Mesenchymal stem cell (in vitro differentiated cells and primary cell): Measurements from ENCODE around the gene C21orf91.
A peak's percentile ranks its signal among the peaks of the same experiment; 100 is the strongest.

Experiments used
- DNase-seq: peaks from one replicate; pipeline ENCODE4 v3.0.0-alpha.2; 2013
- H2AFZ ChIP-seq: one replicate; pipeline ENCODE4 v1.6.1; 2013; ENCODE audit warnings: low read depth, mild to moderate bottlenecking, control low read depth, inconsistent platforms, low read length, moderate library complexity
- H2AK5ac ChIP-seq: 2 replicates; pipeline ENCODE4 v1.6.1; 2013; ENCODE audit warnings: low read length, moderate library complexity, mild to moderate bottlenecking, inconsistent platforms; ENCODE audit not compliant: severe bottlenecking
- H2BK120ac ChIP-seq: one replicate; pipeline ENCODE4 v1.6.1; 2013; ENCODE audit warnings: low read depth, mild to moderate bottlenecking, inconsistent platforms, low read length, moderate library complexity
- H2BK12ac ChIP-seq, 2 experiments: one replicate each; pipeline ENCODE4 v1.6.1; 2013; ENCODE audit warnings: inconsistent platforms in 2 of 2, low read length in 2 of 2, mild to moderate bottlenecking in 2 of 2, moderate library complexity in 2 of 2, control low read depth in 1 of 2
- H2BK15ac ChIP-seq: one replicate; pipeline ENCODE4 v1.6.1; 2013; ENCODE audit warnings: mild to moderate bottlenecking, low read depth, inconsistent platforms; ENCODE audit not compliant: poor library complexity, severe bottlenecking
- H2BK5ac ChIP-seq: 2 replicates; pipeline ENCODE4 v1.6.1; 2013; ENCODE audit warnings: low read depth, mild to moderate bottlenecking, low read length, control low read depth, inconsistent platforms; ENCODE audit not compliant: poor library complexity, severe bottlenecking
- H3K14ac ChIP-seq, 2 experiments: one replicate each; pipeline ENCODE4 v1.6.1; 2013; ENCODE audit warnings: inconsistent platforms in 2 of 2, low read length in 2 of 2, control low read depth in 1 of 2, mild to moderate bottlenecking in 1 of 2, moderate library complexity in 1 of 2
- H3K18ac ChIP-seq, 2 experiments: one replicate each; pipeline ENCODE4 v1.6.1; 2013; ENCODE audit warnings: inconsistent platforms in 2 of 2, low read length in 2 of 2, control low read depth in 1 of 2, low read depth in 1 of 2, mild to moderate bottlenecking in 1 of 2
- H3K23ac ChIP-seq, 2 experiments: one replicate each; pipeline ENCODE4 v1.6.1; 2013; ENCODE audit warnings: inconsistent platforms in 2 of 2, low read length in 2 of 2, mild to moderate bottlenecking in 2 of 2, moderate library complexity in 2 of 2, control low read depth in 1 of 2
- H3K27ac ChIP-seq: 2 replicates; pipeline ENCODE4 v1.5.1; 2013; ENCODE audit warnings: mild to moderate bottlenecking, moderate library complexity, low read length, control low read depth, inconsistent platforms; ENCODE audit not compliant: poor library complexity, severe bottlenecking
- H3K27me3 ChIP-seq, 2 experiments: 2 replicates each; pipeline versions ENCODE4 v1.6.1 to v1.7.0; 2013; ENCODE audit warnings: low read length in 2 of 2, mild to moderate bottlenecking in 2 of 2, moderate library complexity in 2 of 2, control low read depth in 1 of 2, inconsistent platforms in 1 of 2; ENCODE audit not compliant: control insufficient read depth in 1 of 2, insufficient read depth in 1 of 2
- H3K36me3 ChIP-seq, 2 experiments: 2 replicates each; pipeline versions ENCODE4 v1.6.1 to v1.7.0; 2013; ENCODE audit warnings: low read length in 2 of 2, control low read depth in 1 of 2, inconsistent platforms in 1 of 2, low read depth in 1 of 2, mild to moderate bottlenecking in 1 of 2; ENCODE audit not compliant: insufficient read depth in 2 of 2, control insufficient read depth in 1 of 2
- H3K4ac ChIP-seq, 2 experiments: one replicate each; pipeline ENCODE4 v1.6.1; 2013; ENCODE audit warnings: inconsistent platforms in 2 of 2, low read length in 2 of 2, mild to moderate bottlenecking in 2 of 2, moderate library complexity in 2 of 2, control low read depth in 1 of 2, low read depth in 1 of 2
- H3K4me1 ChIP-seq: 2 replicates; pipeline ENCODE4 v1.6.1; 2013; ENCODE audit warnings: low read depth, low read length, control low read depth; ENCODE audit not compliant: control insufficient read depth, insufficient read depth
- H3K4me2 ChIP-seq: 2 replicates; pipeline ENCODE4 v1.6.1; 2013; ENCODE audit warnings: low read length, mild to moderate bottlenecking, inconsistent platforms; ENCODE audit not compliant: poor library complexity, severe bottlenecking
- H3K4me3 ChIP-seq, 2 experiments: 2 replicates each; pipeline versions ENCODE4 v1.5.1 to v1.7.0; 2013; ENCODE audit warnings: low read length in 2 of 2, mild to moderate bottlenecking in 2 of 2, control low read depth in 1 of 2, low read depth in 1 of 2; ENCODE audit not compliant: insufficient read depth in 1 of 2
- H3K79me1 ChIP-seq: replicated peaks from 2 replicates; pipeline ENCODE4 v1.6.1; 2013; ENCODE audit warnings: mild to moderate bottlenecking, control low read depth, low read length, inconsistent platforms; ENCODE audit not compliant: poor library complexity, severe bottlenecking
- H3K9ac ChIP-seq: 2 replicates; pipeline ENCODE4 v1.7.0; 2013; ENCODE audit warnings: mild to moderate bottlenecking, low read length, moderate library complexity
- H3K9me3 ChIP-seq: 2 replicates; pipeline ENCODE4 v1.7.0; 2013; ENCODE audit warnings: mild to moderate bottlenecking, low read length; ENCODE audit not compliant: control insufficient read depth
- H4K8ac ChIP-seq: one replicate; pipeline ENCODE4 v1.6.1; 2013; ENCODE audit warnings: inconsistent platforms, mild to moderate bottlenecking, low read length, moderate library complexity
- H4K91ac ChIP-seq: one replicate; pipeline ENCODE4 v1.6.1; 2013; ENCODE audit warnings: mild to moderate bottlenecking, low read length, inconsistent platforms
- WGBS: methylation state at CpG from one replicate; pipeline ENCODE4 v1.1.7; 2013; ENCODE audit warnings: mixed read lengths; 5-methylcytosine and 5-hydroxymethylcytosine counted together

The C21orf91 gene

DNA sequence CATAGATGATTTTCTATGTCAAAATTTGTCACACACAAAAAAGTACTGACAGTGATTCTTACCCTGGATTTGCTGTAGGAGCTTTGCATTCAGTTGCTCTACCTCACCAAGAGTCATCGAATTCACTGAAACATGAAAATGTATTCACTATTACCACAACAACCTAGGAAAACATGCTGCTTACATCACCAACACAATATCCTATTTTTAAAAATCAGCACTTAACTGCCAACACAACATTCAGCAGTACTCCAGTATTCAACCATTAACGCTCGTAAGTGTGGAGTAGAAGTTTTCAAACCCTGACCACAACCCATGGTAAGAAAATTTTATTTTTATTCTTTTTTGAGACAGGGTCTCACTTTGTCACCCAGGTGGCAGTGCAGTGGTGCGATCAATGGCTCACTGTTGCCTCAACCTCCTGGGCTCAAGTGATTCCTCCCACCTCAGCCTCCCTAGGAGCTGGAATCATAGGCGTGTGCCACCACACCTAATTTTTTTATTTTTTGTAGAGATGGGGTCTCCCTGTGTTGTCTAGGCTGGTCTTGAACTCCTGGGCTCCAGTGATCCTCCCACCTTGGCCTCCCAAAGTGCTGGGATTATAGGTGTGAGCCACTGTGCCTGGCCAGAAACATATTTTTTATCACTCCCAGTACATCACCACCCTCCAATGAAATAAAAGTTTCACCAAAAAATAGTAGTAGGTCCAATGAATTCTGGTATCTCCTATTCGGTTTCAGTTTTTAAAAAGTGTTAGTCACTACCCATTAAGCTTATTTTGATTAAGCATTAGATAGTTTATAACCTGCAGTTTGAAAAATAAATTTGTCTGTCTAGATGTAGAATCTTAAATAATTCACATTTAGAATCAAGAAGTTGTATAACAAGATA is 23.8 kb downstream of the C21orf91 start:
- Histone ChIP-seq H3K9me3 (no peaks in the 10 kb centered on the region), H4K8ac (no peak overlapping the region), H3K14ac (no peak overlapping the region), H3K18ac (no peak overlapping the region), H2BK15ac (no peak overlapping the region), H3K27me3 (no peaks in the 10 kb centered on the region), H2AFZ (no peak overlapping the region), H3K4me2 (no peak overlapping the region), H3K4ac (peak overlapping the region in 1 of 2 experiments; percentile 16), H3K79me1 (peaks cover 14% of the 10 kb centered on the region), H3K4me3 (no peak overlapping the region), H3K27ac (no peak overlapping the region), H3K23ac (no peak overlapping the region), H3K9ac (no peak overlapping the region), H2BK5ac (no peak overlapping the region), H2BK12ac (no peak overlapping the region), H2BK120ac (no peak overlapping the region), H4K91ac (no peak overlapping the region), H2AK5ac (no peak overlapping the region), H3K4me1 (no peaks in the 10 kb centered on the region), H3K36me3 (peaks cover 6 to 45% of the 10 kb centered on the region in 2 experiments)
- 100% methylated on average over 4 of the region's 6 CpGs for WGBS
- no peak for DNase-seq

DNA sequence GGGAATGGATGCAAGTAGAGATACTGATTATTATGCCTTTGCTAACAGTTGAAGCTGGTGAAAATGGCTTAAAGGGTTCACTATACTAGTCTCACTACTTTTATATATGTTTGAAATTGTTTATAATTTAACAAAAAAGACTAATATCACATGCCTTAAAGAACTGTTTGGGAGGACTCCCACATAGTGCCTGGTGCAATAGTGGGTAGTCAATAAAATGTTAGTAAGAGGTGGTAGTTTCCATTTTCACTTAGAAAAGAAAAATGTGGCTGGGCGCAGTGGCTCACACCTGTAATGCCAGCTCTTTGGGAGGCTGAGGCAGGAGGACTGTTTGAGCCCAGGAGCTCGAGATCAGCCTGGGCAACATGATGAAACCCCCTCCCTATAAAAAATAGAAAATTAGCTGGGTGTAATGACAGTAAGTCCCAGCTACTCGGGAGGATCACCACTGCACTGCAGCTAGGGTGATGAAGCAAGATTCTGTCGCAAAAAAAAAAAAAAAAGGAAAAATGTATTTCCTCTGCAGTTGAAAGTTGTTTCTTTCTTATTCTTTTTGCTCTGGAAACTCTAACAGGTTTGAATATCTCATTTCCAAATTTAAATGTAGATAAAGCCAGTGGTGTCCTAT is 24.5 kb downstream of the C21orf91 start:
- no peak overlapping the region for H3K27ac ChIP-seq
- H4K91ac ChIP-seq: no peak overlapping the region
- no peaks in the 10 kb centered on the region for H3K9me3 ChIP-seq
- DNase-seq: no peak
- H2BK12ac ChIP-seq: no peak overlapping the region
- H4K8ac ChIP-seq: no peak overlapping the region
- H3K18ac ChIP-seq: no peak overlapping the region
- H3K79me1 ChIP-seq: peaks cover 14% of the 10 kb centered on the region
- no peaks in the 10 kb centered on the region for H3K4me1 ChIP-seq
- H3K4ac ChIP-seq: no peak overlapping the region
- peak overlapping the region; percentile 5 for H3K4me2 ChIP-seq
- H2BK15ac ChIP-seq: no peak overlapping the region
- H3K27me3 ChIP-seq: no peaks in the 10 kb centered on the region
- H2BK5ac ChIP-seq: no peak overlapping the region
- peak overlapping the region; percentile 87 for H3K9ac ChIP-seq
- no peak overlapping the region for H3K23ac ChIP-seq
- no peak overlapping the region for H2BK120ac ChIP-seq
- H3K4me3 ChIP-seq: peak overlapping the region in 1 of 2 experiments; percentile 67
- no peak overlapping the region for H2AFZ ChIP-seq
- 100% methylated on average over 3 of the region's 4 CpGs for WGBS
- peaks cover 6 to 46% of the 10 kb centered on the region in 2 experiments for H3K36me3 ChIP-seq
- no peak overlapping the region for H3K14ac ChIP-seq
- H2AK5ac ChIP-seq: no peak overlapping the region

DNA sequence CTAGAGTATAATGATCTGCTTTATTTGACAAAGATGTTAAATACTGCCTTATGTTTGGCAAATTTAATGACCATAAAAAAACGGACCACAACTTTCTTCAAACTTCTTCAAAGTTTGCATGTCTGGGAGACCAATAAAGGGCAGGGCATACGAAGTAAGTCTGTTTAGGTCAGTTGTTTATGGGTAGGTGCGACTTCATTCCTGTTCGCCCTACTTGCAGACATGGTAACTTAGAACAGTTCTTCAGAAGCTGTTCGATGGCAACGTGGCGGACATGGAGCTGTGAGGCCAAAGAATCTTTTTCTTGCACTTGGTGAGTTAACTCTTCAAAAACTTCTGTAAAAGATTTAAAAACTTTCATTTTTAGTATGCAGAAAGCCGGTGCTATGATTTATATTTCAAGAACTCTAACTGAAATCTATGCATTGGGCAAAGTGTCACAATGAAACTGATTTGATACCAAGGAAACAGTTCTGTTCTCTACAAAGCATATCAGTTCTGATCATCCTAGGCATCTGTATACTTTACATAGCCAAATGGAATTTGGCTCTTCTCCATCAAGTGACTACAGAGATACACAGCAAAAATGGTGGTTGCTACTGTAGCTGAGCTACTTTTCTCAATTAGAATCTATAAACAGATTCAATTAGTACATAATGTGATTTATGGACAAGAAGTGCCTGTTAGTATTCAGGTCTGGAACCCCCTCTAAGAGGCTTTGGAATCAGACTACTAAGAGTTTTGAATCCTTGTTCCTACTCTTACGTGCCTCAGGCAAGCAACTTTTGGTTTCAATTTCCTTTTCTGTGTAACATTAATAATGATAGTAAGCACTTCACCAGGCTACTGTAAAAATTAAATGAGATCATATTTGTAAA is 25.7 kb downstream of the C21orf91 start:
- Histone ChIP-seq H3K27ac (no peak overlapping the region), H3K36me3 (peaks cover 6 to 46% of the 10 kb centered on the region in 2 experiments), H2BK12ac (no peak overlapping the region), H3K4me2 (no peak overlapping the region), H3K79me1 (peaks cover 9% of the 10 kb centered on the region), H3K9ac (peak overlapping the region; percentile 87), H3K4ac (no peak overlapping the region), H3K14ac (no peak overlapping the region), H3K23ac (no peak overlapping the region), H2BK5ac (no peak overlapping the region), H4K8ac (no peak overlapping the region), H3K4me1 (no peaks in the 10 kb centered on the region), H3K9me3 (no peaks in the 10 kb centered on the region), H3K4me3 (peak overlapping the region in 1 of 2 experiments; percentile 67), H4K91ac (no peak overlapping the region), H3K18ac (no peak overlapping the region), H2AFZ (no peak overlapping the region), H2BK15ac (no peak overlapping the region), H2AK5ac (no peak overlapping the region), H2BK120ac (no peak overlapping the region), H3K27me3 (no peaks in the 10 kb centered on the region)
- DNase-seq: peak; percentile 68
- 97% methylated on average over 6 of the region's 9 CpGs for WGBS
